ENCODE data around the gene TIMM13. TPM values are rescaled to one million over a fixed set of nuclear protein-coding genes. Genes with fewer than 3 reads are reported as not detected.

The TIMM13 gene
- total and polyA plus RNA-seq, 10 of the 15 experiments (the other 5 are each of a cell fraction or from before 2014, with no cell fraction given) = 9.9 to 205 (median 63.6) TPM

DNA sequence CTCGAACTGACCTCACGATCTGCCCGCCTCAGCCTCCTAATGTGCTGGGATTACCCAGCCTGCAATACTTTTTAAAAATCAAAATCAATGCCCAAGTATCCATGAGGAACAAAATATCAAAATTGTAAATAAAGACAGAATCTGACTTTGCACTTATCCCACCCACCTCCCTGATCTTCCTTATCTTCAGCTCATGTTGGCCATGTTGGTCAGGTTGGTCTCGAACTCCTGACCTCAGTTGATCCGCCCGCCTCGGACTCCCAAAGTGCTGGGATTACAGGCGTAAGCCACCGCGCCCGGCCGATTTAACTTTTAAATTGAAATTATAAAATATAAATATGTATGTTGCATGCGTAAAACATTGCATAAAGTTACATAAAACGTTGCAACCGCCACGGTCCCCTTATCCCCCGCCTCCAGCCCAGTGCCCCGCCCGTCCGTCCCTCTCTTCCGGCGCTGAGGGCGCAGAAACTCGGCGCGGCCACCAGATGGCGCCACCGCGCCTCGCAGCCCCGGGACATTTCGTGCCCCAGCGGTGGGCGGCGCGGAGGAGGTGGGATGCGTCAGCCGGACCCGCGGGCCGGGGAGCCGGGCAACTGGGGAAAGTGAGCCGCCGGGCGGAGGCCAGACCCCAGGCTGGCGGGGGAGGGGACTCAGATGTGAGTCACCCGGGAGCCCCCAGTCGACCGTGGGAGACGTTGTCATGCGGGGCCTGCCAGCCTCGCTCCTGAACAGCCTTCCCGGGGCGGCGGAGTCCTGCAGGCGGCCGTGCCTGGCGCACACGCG lies 47.0 kb upstream of the TIMM13 start (continued):
- TF ChIP-seq, protein P1, sequence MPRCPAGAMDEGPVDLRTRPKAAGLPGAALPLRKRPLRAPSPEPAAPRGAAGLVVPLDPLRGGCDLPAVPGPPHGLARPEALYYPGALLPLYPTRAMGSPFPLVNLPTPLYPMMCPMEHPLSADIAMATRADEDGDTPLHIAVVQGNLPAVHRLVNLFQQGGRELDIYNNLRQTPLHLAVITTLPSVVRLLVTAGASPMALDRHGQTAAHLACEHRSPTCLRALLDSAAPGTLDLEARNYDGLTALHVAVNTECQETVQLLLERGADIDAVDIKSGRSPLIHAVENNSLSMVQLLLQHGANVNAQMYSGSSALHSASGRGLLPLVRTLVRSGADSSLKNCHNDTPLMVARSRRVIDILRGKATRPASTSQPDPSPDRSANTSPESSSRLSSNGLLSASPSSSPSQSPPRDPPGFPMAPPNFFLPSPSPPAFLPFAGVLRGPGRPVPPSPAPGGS (IDR thresholded peaks at IDR 0.05; ENCODE audit: borderline replicate concordance, insufficient read depth, low read depth, low read length, poor library complexity, severe bottlenecking) = peak; percentile 84
- TF ChIP-seq IRF4 (IDR thresholded peaks at IDR 0.05; ENCODE audit: low read depth, low read length) = 0 out of 2 replicates have a peak, but pooled peaks have one; percentile 20
- TF ChIP-seq TCF3 (IDR thresholded peaks at IDR 0.05; ENCODE audit: borderline replicate concordance, insufficient read depth, low read depth, low read length) = peak; percentile 49
- 0 out of 2 replicates have a peak, but pooled peaks have one; percentile 61 for TF ChIP-seq STAT1 (conservative IDR thresholded peaks at IDR 0.05)
- peak; percentile 87 for TF ChIP-seq DPF2 (IDR thresholded peaks at IDR 0.05)
- TF ChIP-seq RAD21 (IDR thresholded peaks at IDR 0.05; ENCODE audit: insufficient read depth, low read depth, low read length) = peak; percentile 95
- TF ChIP-seq SIN3A (IDR thresholded peaks at IDR 0.05; ENCODE audit: low read depth, low read length) = no peak
- TF ChIP-seq, protein P2, sequence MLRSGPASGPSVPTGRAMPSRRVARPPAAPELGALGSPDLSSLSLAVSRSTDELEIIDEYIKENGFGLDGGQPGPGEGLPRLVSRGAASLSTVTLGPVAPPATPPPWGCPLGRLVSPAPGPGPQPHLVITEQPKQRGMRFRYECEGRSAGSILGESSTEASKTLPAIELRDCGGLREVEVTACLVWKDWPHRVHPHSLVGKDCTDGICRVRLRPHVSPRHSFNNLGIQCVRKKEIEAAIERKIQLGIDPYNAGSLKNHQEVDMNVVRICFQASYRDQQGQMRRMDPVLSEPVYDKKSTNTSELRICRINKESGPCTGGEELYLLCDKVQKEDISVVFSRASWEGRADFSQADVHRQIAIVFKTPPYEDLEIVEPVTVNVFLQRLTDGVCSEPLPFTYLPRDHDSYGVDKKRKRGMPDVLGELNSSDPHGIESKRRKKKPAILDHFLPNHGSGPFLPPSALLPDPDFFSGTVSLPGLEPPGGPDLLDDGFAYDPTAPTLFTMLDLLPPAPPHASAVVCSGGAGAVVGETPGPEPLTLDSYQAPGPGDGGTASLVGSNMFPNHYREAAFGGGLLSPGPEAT (IDR thresholded peaks at IDR 0.05; ENCODE audit: low read depth) = peak; percentile 30; the same call in 1 of the 2 replicates
- TF ChIP-seq, protein P3, sequence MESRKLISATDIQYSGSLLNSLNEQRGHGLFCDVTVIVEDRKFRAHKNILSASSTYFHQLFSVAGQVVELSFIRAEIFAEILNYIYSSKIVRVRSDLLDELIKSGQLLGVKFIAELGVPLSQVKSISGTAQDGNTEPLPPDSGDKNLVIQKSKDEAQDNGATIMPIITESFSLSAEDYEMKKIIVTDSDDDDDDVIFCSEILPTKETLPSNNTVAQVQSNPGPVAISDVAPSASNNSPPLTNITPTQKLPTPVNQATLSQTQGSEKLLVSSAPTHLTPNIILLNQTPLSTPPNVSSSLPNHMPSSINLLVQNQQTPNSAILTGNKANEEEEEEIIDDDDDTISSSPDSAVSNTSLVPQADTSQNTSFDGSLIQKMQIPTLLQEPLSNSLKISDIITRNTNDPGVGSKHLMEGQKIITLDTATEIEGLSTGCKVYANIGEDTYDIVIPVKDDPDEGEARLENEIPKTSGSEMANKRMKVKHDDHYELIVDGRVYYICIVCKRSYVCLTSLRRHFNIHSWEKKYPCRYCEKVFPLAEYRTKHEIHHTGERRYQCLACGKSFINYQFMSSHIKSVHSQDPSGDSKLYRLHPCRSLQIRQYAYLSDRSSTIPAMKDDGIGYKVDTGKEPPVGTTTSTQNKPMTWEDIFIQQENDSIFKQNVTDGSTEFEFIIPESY (IDR thresholded peaks at IDR 0.05) = no peak
- TF ChIP-seq ZNF384 (IDR thresholded peaks at IDR 0.05; ENCODE audit: borderline replicate concordance, low read depth, low read length) = no peak
- peak; percentile 92; the same call in 1 of the 2 replicates for TF ChIP-seq ZNF207 (IDR thresholded peaks at IDR 0.05; ENCODE audit: borderline replicate concordance)
- TF ChIP-seq JUND (IDR thresholded peaks at IDR 0.05; ENCODE audit: low read depth, low read length) = peak; percentile 39; the same call in 1 of the 2 replicates
- TF ChIP-seq CBX5 (IDR thresholded peaks at IDR 0.05; ENCODE audit: low read depth) = peak; percentile 53; the same call in 1 of the 2 replicates
- TF ChIP-seq ZBED1 (IDR thresholded peaks at IDR 0.05; ENCODE audit: borderline replicate concordance) = 0 out of 2 replicates have a peak, but pooled peaks have one; percentile 34
- TF ChIP-seq NR2F1 (conservative IDR thresholded peaks at IDR 0.05) = peak; percentile 58; the same call in 1 of the 2 replicates
- TF ChIP-seq, protein P4, sequence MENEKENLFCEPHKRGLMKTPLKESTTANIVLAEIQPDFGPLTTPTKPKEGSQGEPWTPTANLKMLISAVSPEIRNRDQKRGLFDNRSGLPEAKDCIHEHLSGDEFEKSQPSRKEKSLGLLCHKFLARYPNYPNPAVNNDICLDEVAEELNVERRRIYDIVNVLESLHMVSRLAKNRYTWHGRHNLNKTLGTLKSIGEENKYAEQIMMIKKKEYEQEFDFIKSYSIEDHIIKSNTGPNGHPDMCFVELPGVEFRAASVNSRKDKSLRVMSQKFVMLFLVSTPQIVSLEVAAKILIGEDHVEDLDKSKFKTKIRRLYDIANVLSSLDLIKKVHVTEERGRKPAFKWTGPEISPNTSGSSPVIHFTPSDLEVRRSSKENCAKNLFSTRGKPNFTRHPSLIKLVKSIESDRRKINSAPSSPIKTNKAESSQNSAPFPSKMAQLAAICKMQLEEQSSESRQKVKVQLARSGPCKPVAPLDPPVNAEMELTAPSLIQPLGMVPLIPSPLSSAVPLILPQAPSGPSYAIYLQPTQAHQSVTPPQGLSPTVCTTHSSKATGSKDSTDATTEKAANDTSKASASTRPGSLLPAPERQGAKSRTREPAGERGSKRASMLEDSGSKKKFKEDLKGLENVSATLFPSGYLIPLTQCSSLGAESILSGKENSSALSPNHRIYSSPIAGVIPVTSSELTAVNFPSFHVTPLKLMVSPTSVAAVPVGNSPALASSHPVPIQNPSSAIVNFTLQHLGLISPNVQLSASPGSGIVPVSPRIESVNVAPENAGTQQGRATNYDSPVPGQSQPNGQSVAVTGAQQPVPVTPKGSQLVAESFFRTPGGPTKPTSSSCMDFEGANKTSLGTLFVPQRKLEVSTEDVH (IDR thresholded peaks at IDR 0.05; ENCODE audit: low read depth, partially characterized antibody) = no peak
- TF ChIP-seq, protein P5, sequence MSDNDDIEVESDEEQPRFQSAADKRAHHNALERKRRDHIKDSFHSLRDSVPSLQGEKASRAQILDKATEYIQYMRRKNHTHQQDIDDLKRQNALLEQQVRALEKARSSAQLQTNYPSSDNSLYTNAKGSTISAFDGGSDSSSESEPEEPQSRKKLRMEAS (IDR thresholded peaks at IDR 0.05; ENCODE audit: low read depth, low read length) = 0 out of 2 replicates have a peak, but pooled peaks have one; percentile 1
- 0 out of 2 replicates have a peak, but pooled peaks have one; percentile 65 for TF ChIP-seq BACH1 (IDR thresholded peaks at IDR 0.05; ENCODE audit: borderline replicate concordance)
